PC-3 (cell line): ENCODE data around the gene PIAS1. TPM values are rescaled to one million over a fixed set of nuclear protein-coding genes. Genes with fewer than 3 reads are reported as not detected.

Source experiments
- ATAC-seq: fragments of 200-7000 bp; cut with Tn5 transposase; 2 replicates; pipeline ENCODE4 v1.9.1; 2020; ENCODE audit warnings: mild to moderate bottlenecking, moderate library complexity
- BruUV-seq: library from RNA; stranded (reverse); fragments of 400-500 nt; replicated peaks from 2 replicates; lab custom pipeline; 2021; lab: Mats Ljungman, UMichigan
- CTCF ChIA-PET: fragments of 300-600 bp; sonication (Branson Sonifier 250); formaldehyde crosslinking; loops from one replicate; lab custom pipeline; 2022; ENCODE audit warnings: antibody characterized with exemption; lab: Charles Lee
- POLR2A ChIA-PET: fragments of 300-600 bp; sonication (Branson Sonifier 250); formaldehyde crosslinking; loops from one replicate; lab custom pipeline; 2022; ENCODE audit warnings: antibody characterized with exemption; ENCODE audit not compliant: unreplicated experiment; lab: Charles Lee
- DNase-seq: peaks from one replicate; pipeline ENCODE4 v3.0.0-alpha.2; 2015
- H2AFZ ChIP-seq: fragments of 300-600 bp; sonication (generic); 2 replicates; pipeline ENCODE4 v1.6.0; 2016; ENCODE audit warnings: antibody characterized with exemption, low read length
- H3F3A ChIP-seq: fragments of 300-600 bp; sonication (generic); one replicate; pipeline ENCODE4 v1.6.0; 2017; ENCODE audit warnings: antibody characterized with exemption, low read length, control low read depth, mild to moderate bottlenecking; ENCODE audit not compliant: unreplicated experiment
- H3K27ac ChIP-seq: fragments of 300-600 bp; sonication (generic); 2 replicates; pipeline ENCODE4 v1.5.1; 2016; ENCODE audit warnings: mild to moderate bottlenecking, low read length
- H3K27me3 ChIP-seq: fragments of 300-600 bp; sonication (generic); 2 replicates; pipeline ENCODE4 v1.6.1; 2016; ENCODE audit warnings: low read length, mixed read lengths
- H3K36me3 ChIP-seq: fragments of 300-600 bp; sonication (generic); 2 replicates; pipeline ENCODE4 v1.6.1; 2016; ENCODE audit warnings: low read depth, mixed run types, low read length, mixed read lengths
- H3K4me1 ChIP-seq: fragments of 300-600 bp; sonication (generic); 2 replicates; pipeline ENCODE4 v1.5.1; 2016; ENCODE audit warnings: low read length; ENCODE audit not compliant: insufficient read depth
- H3K4me2 ChIP-seq: fragments of 300-600 bp; sonication (generic); 2 replicates; pipeline ENCODE4 v1.6.0; 2016; ENCODE audit warnings: low read length
- H3K4me3 ChIP-seq: fragments of 300-600 bp; sonication (generic); 2 replicates; pipeline ENCODE4 v1.5.1; 2016; ENCODE audit warnings: mild to moderate bottlenecking, low read length, mixed read lengths
- H3K79me2 ChIP-seq: fragments of 300-600 bp; sonication (generic); 2 replicates; pipeline ENCODE4 v1.6.1; 2017; ENCODE audit warnings: low read length, mixed read lengths
- H3K9ac ChIP-seq: fragments of 300-600 bp; sonication (generic); 2 replicates; pipeline ENCODE4 v1.6.0; 2016; ENCODE audit warnings: mild to moderate bottlenecking, low read length
- H3K9me2 ChIP-seq: fragments of 300-600 bp; sonication (generic); replicated peaks from 2 replicates; pipeline ENCODE4 v1.6.1; 2016; ENCODE audit warnings: mixed run types, low read length, mixed read lengths
- H3K9me3 ChIP-seq: fragments of 300-600 bp; sonication (generic); 2 replicates; pipeline ENCODE4 v1.6.1; 2016; ENCODE audit warnings: low read length, mixed read lengths
- H4K20me1 ChIP-seq: fragments of 300-600 bp; sonication (generic); 2 replicates; pipeline ENCODE4 v1.6.1; 2016; ENCODE audit warnings: low read length, mixed read lengths
- EZH2 ChIP-seq: fragments of 300-600 bp; sonication (generic); IDR thresholded peaks from one replicate; pipeline ENCODE4 v1.6.1; 2017; ENCODE audit warnings: antibody characterized with exemption, mild to moderate bottlenecking, low read length; ENCODE audit not compliant: unreplicated experiment
- EZH2phosphoT487 ChIP-seq: fragments of 300-600 bp; sonication (generic); IDR thresholded peaks from 2 replicates; pipeline ENCODE4 v1.6.1; 2018; ENCODE audit warnings: mild to moderate bottlenecking, antibody characterized with exemption, low read length, borderline replicate concordance
- intact Hi-C: fragments of 100-400 bp; cut with micrococcal nuclease; formaldehyde crosslinking; loops from 2 replicates; pipeline ENCODE4 v1.9.0; 2023
- total RNA-seq: library from RNA; depleted of rRNA; stranded (reverse); fragments of >200 nt; gene quantifications from 2 replicates; pipeline ENCODE4 v1.2.3, GENCODE V29; 2014
- TF ChIP-seq, protein P1 (sequence below): fragments of 300-600 bp; sonication (generic); conservative IDR thresholded peaks from 2 replicates; pipeline ENCODE4 v1.5.1; 2017; ENCODE audit warnings: antibody characterized with exemption, low read depth, mild to moderate bottlenecking, low read length

The PIAS1 gene
- total RNA-seq, 1 experiment from 2014 or later: 21.9 TPM

DNA sequence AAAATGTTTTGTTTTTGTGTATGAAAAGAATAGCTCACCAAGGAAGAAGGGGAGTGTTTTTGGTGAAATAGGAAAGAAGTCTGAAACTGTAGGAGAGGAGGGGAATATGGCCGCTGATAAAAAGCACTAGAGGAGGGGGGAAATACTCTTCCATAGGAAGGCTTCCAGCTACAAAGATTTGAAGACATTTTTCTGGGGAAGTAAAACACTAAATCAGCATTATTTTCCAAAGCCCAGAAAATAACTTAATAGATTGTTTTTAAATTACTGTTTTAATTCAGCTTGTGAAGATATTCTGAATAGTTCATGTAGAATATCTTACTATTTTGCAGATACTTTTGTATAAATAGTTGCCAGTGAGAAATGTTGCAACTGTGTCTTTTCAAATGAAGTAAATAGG, 96.1 kb downstream of the PIAS1 start:
- H3K79me2 ChIP-seq: no peaks in the 10 kb centered on the region
- POLR2A ChIA-PET: no interaction called here
- no peak overlapping the region for H3K4me3 ChIP-seq
- H3K4me1 ChIP-seq: peaks cover 10% of the 10 kb centered on the region
- no peak overlapping the region for H2AFZ ChIP-seq
- H3K9me3 ChIP-seq: no peaks in the 10 kb centered on the region
- TF ChIP-seq EZH2phosphoT487 (no peak), EZH2 (no peak)
- TF ChIP-seq, protein P1, sequence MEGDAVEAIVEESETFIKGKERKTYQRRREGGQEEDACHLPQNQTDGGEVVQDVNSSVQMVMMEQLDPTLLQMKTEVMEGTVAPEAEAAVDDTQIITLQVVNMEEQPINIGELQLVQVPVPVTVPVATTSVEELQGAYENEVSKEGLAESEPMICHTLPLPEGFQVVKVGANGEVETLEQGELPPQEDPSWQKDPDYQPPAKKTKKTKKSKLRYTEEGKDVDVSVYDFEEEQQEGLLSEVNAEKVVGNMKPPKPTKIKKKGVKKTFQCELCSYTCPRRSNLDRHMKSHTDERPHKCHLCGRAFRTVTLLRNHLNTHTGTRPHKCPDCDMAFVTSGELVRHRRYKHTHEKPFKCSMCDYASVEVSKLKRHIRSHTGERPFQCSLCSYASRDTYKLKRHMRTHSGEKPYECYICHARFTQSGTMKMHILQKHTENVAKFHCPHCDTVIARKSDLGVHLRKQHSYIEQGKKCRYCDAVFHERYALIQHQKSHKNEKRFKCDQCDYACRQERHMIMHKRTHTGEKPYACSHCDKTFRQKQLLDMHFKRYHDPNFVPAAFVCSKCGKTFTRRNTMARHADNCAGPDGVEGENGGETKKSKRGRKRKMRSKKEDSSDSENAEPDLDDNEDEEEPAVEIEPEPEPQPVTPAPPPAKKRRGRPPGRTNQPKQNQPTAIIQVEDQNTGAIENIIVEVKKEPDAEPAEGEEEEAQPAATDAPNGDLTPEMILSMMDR: no peak
- no peak overlapping the region for H3K9ac ChIP-seq
- intact Hi-C loops: loop anchor here (10.0 kb wide), 1 partner anchor 55 kb away; no protein-coding TSS in a partner anchor
- H3K9me2 ChIP-seq: no peaks in the 10 kb centered on the region
- peaks cover 7% of the 10 kb centered on the region; the same call in 1 of the 2 replicates for H3K36me3 ChIP-seq
- no peak overlapping the region for H3K4me2 ChIP-seq
- no TSS peak for BruUV-seq
- H3K27me3 ChIP-seq: no peaks in the 10 kb centered on the region
- no peak overlapping the region for H3K27ac ChIP-seq
- CTCF ChIA-PET: no interaction called here
- ATAC-seq (no peak), DNase-seq (no peak)
- no peaks in the 10 kb centered on the region for H4K20me1 ChIP-seq
- no peaks in the 10 kb centered on the region for H3F3A ChIP-seq

DNA sequence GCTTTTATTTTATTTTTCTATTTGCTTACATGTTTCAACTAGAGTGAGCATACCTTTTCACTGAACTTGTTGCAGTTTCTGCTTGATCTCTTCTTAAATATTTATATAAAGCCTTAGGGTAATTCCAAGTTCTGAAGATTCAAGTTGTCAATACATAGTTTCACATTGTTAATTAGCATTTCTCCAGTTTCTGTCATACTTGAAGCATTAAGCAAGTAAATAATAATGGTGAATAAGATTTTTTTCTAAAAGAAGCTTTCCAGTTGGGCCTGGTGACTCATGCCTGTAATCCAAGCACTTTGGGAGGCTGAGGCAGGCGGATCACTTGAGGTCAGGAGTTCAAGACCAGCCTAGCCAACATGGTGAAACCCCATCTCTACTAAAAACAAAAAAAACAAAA, 97.2 kb downstream of the PIAS1 start:
- no peaks in the 10 kb centered on the region for H3K79me2 ChIP-seq
- peaks cover 3% of the 10 kb centered on the region; the same call in 1 of the 2 replicates for H3K36me3 ChIP-seq
- H3K9ac ChIP-seq: no peak overlapping the region
- H3K9me3 ChIP-seq: no peaks in the 10 kb centered on the region
- BruUV-seq: no TSS peak
- TF ChIP-seq, protein P1: no peak
- TF ChIP-seq EZH2phosphoT487: no peak
- TF ChIP-seq EZH2: no peak
- no peaks in the 10 kb centered on the region for H3K27me3 ChIP-seq
- H3K4me2 ChIP-seq: no peak overlapping the region
- no peak overlapping the region for H2AFZ ChIP-seq
- no peaks in the 10 kb centered on the region for H3F3A ChIP-seq
- ChIA-PET CTCF (interaction anchor here (0.6 kb wide), 2 partner anchors 9 to 319 kb away, joined by 4 to 17 read pairs; no protein-coding TSS in a partner anchor), POLR2A (no interaction called here)
- H3K4me3 ChIP-seq: no peak overlapping the region
- no peaks in the 10 kb centered on the region for H3K9me2 ChIP-seq
- peaks cover 10% of the 10 kb centered on the region for H3K4me1 ChIP-seq
- intact Hi-C loops: loop anchor here (10.0 kb wide), 1 partner anchor 56 kb away; no protein-coding TSS in a partner anchor
- no peak for DNase-seq
- no peak overlapping the region for H3K27ac ChIP-seq
- H4K20me1 ChIP-seq: no peaks in the 10 kb centered on the region
- no peak for ATAC-seq

DNA sequence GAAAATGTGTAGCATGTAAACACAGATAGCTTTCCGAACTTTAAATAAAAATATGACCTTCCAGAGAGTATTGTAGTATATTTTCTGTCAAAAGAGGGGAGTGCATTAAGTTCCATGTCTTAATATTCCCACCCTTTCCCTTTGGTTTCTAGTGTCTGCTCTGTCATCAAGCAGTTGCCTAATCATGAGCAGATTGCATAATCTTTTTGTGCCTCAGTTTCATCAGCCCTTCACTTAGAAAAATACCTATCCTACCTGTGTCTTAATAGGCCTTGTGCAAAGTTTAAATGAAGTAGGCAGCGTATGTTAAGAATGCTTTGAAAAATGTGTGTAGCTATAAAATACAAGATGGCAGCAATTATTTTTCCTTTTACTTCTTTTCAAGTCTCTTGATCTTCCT, 98.2 kb downstream of the PIAS1 start:
- Histone ChIP-seq H3K36me3 (peaks cover 3% of the 10 kb centered on the region; the same call in 1 of the 2 replicates), H3K27me3 (no peaks in the 10 kb centered on the region), H3K4me1 (peaks cover 10% of the 10 kb centered on the region), H3K9me2 (no peaks in the 10 kb centered on the region), H3K27ac (no peak overlapping the region), H4K20me1 (no peaks in the 10 kb centered on the region), H2AFZ (no peak overlapping the region), H3K79me2 (no peaks in the 10 kb centered on the region), H3K9me3 (no peaks in the 10 kb centered on the region), H3K4me3 (no peak overlapping the region), H3F3A (no peaks in the 10 kb centered on the region), H3K4me2 (no peak overlapping the region), H3K9ac (no peak overlapping the region)
- no TSS peak for BruUV-seq
- ATAC-seq (no peak), DNase-seq (no peak)
- intact Hi-C loops: loop anchor here (10.0 kb wide), 1 partner anchor 58 kb away; no protein-coding TSS in a partner anchor
- TF ChIP-seq EZH2phosphoT487 (no peak), EZH2 (no peak)
- TF ChIP-seq, protein P1: no peak
- POLR2A ChIA-PET: no interaction called here
- CTCF ChIA-PET: no interaction called here
